H1 (cell line): Measurements from ENCODE around the gene C4orf33. TPM values are rescaled to one million over a fixed set of nuclear protein-coding genes. Genes with fewer than 3 reads are reported as not detected.

Experiments used
- JUN ChIP-seq: IDR thresholded peaks from 2 replicates; pipeline ENCODE4 v1.6.1; 2011; ENCODE audit warnings: low read depth, mild to moderate bottlenecking, improper control_type of control experiment, low read length
- RXRA ChIP-seq: IDR thresholded peaks from 2 replicates; pipeline ENCODE4 v1.6.1; 2011; ENCODE audit warnings: low read depth, mild to moderate bottlenecking, low read length, moderate library complexity; ENCODE audit not compliant: insufficient read depth
- SRF ChIP-seq: IDR thresholded peaks from 2 replicates; pipeline ENCODE4 v1.6.1; 2011; ENCODE audit warnings: mild to moderate bottlenecking, low read depth, low read length, moderate library complexity
- YY1 ChIP-seq: IDR thresholded peaks from 2 replicates; pipeline ENCODE4 v1.6.1; 2011; ENCODE audit warnings: low read depth, mild to moderate bottlenecking, low read length
- polyA plus RNA-seq, 7 experiments: library from polyadenylated mRNA; depleted of rRNA in 3 of 7; stranded (reverse) in 5 of 7; unstranded in 2 of 7; fragments of >200 nt in 5 of 7; fragments of 200-250 nt in 2 of 7; gene quantifications; 1 replicate in 5 of 7; 2 replicates in 1 of 7; 4 replicates in 1 of 7; pipeline versions ENCODE4 v1.2.1 to v1.2.3, GENCODE V29; 2011 to 2013; ENCODE audit warnings: missing spikeins in 2 of 7, mixed read lengths in 2 of 7
- total RNA-seq: library from RNA; stranded (reverse); fragmentation: NEBNext Ultra II Directional; extraction: Animal tissue kit (Norgen Biotek cat#: 25700); gene quantifications from 2 replicates; pipeline ENCODE4 v1.2.1, GENCODE V29; 2021

The C4orf33 gene
- total and polyA plus RNA-seq, 2 of the 8 experiments (the other 6 are each of a cell fraction or from before 2014, with no cell fraction given), result 3.4 to 6.0 TPM

DNA sequence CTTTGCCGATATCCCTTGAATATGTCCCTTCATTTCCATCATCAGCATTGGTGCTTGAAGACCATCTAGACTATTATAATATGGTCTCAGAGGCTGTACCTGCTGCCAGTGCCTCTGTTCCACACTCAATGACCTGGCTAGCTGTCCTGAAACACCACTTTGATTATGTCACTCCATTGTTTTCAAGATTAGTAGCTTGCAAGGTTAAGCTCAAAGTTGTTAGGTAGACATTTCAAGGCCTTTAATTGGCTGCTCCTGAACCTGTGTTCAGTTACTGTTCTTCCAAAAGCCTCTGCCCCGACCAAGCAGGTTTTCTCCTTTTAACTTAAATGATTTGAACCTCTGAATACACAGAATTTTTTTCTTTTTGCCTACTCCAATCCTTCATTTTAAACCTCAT is 52.9 kb downstream of the C4orf33 start (continued):
- no peak for TF ChIP-seq YY1
- no peak for TF ChIP-seq RXRA
- TF ChIP-seq JUN, result no peak
- TF ChIP-seq SRF, result no peak
